MM.1S (cell line): ENCODE measurements around the gene TLCD3A.

ENCODE experiments used
- CTCF ChIP-seq: fragments of 300-600 bp; sonication (generic); IDR thresholded peaks from 2 replicates; pipeline ENCODE4 v1.5.1; 2016; ENCODE audit warnings: antibody characterized with exemption, low read length, mixed read lengths
- EZH2phosphoT487 ChIP-seq: fragments of 300-600 bp; sonication (generic); IDR thresholded peaks from 2 replicates; pipeline ENCODE4 v1.6.1; 2018; ENCODE audit warnings: antibody characterized with exemption, low read length

- TF ChIP-seq CTCF = no peak
- no peak for TF ChIP-seq EZH2phosphoT487
These were observed 40.3 kb upstream of the TLCD3A start for GRCh38 chr17:692116-692515.
